K562 (cell line): Measurements from ENCODE around the gene AKAP7. TPM values are rescaled to one million over a fixed set of nuclear protein-coding genes. Genes with fewer than 3 reads are reported as not detected.

Source experiments
- ATAC-seq: fragments of 200-7000 bp; cut with Tn5 transposase; 3 replicates; pipeline ENCODE4 v1.9.1; 2020; ENCODE audit warnings: moderate library complexity
- BruUV-seq: library from RNA; stranded (reverse); fragments of 400-500 nt; replicated peaks from 2 replicates; lab custom pipeline; 2021; lab: Mats Ljungman, UMichigan
- CTCF ChIA-PET: fragments of 300-600 bp; formaldehyde crosslinking; extraction: SDS; loops from one replicate; lab custom pipeline; 2021; ENCODE audit warnings: low intra/inter-chr PET ratio; lab: Yijun Ruan, JAX
- POLR2A ChIA-PET: fragments of 300-600, 350-650 bp; sonication (Branson Sonifier 250); formaldehyde crosslinking; extraction: SDS; loops from one replicate; lab custom pipeline; 2021; ENCODE audit warnings: antibody characterized with exemption, inconsistent platforms; lab: Yijun Ruan, JAX
- DNase-seq, 4 experiments: peaks; one replicate each; pipeline versions ENCODE4 v3.0.0 to v3.0.0-alpha.2; 2011 to 2018; ENCODE audit warnings: low spot score in 3 of 4, mixed read lengths in 3 of 4; ENCODE audit errors: extremely low read depth in 1 of 4
- FAIRE-seq: peaks from 2 replicates; lab custom pipeline; 2011; peaks lifted over from hg19 to GRCh38; lab: Jason Lieb, UNC
- H2AFZ ChIP-seq: 2 replicates; pipeline ENCODE4 v1.6.0; 2011; ENCODE audit warnings: low read depth, low read length, control low read depth, inconsistent platforms
- H3K27ac ChIP-seq: fragments of 200-600 bp; 3 replicates; pipeline ENCODE4 v1.8.0; 2011; ENCODE audit warnings: low read depth, mild to moderate bottlenecking, control low read depth, inconsistent platforms, low read length, moderate library complexity, mixed read lengths; ENCODE audit errors: extremely low read depth
- H3K27me3 ChIP-seq, 2 experiments: fragments of 300-600 bp in 1 of 2; 2 replicates in 1 of 2; 3 replicates in 1 of 2; pipeline versions ENCODE4 v1.6.0 to v1.8.0; 2011; ENCODE audit warnings: inconsistent platforms in 2 of 2, low read length in 2 of 2, mild to moderate bottlenecking in 1 of 2, mixed read lengths in 1 of 2, moderate library complexity in 1 of 2; ENCODE audit not compliant: control insufficient read depth in 2 of 2, insufficient read depth in 2 of 2
- H3K36me3 ChIP-seq: fragments of 300-600 bp; 3 replicates; pipeline ENCODE4 v1.8.0; 2011; ENCODE audit warnings: mild to moderate bottlenecking, low read length, inconsistent platforms; ENCODE audit not compliant: control insufficient read depth, insufficient read depth
- H3K4me1 ChIP-seq, 2 experiments: fragments of 200-600 bp in 1 of 2; replicated peaks in 1 of 2; 2 replicates in 1 of 2; 3 replicates in 1 of 2; pipeline versions ENCODE4 v1.5.1 to v1.8.0; 2011; ENCODE audit warnings: inconsistent platforms in 2 of 2, low read length in 2 of 2, mild to moderate bottlenecking in 1 of 2, mixed read lengths in 1 of 2, moderate library complexity in 1 of 2; ENCODE audit not compliant: control insufficient read depth in 2 of 2, insufficient read depth in 2 of 2
- H3K4me2 ChIP-seq: 2 replicates; pipeline ENCODE4 v1.6.1; 2011; ENCODE audit warnings: low read length, control low read depth, inconsistent platforms, mixed read lengths; ENCODE audit not compliant: insufficient read depth
- H3K4me3 ChIP-seq: fragments of 200-600 bp; sonication (generic), shearing (Covaris generic); 2 replicates; pipeline ENCODE4 v1.5.1; 2016; ENCODE audit warnings: control low read depth, inconsistent platforms
- H3K79me2 ChIP-seq: fragments of 200-600 bp; 3 replicates; pipeline ENCODE4 v1.8.0; 2011; ENCODE audit warnings: low read length, inconsistent platforms; ENCODE audit not compliant: control insufficient read depth, insufficient read depth
- H3K9ac ChIP-seq, 2 experiments: 2 replicates each; pipeline versions ENCODE4 v1.6.0 to v1.6.1; 2011; ENCODE audit warnings: low read depth in 2 of 2, low read length in 2 of 2, control low read depth in 1 of 2, inconsistent platforms in 1 of 2, mild to moderate bottlenecking in 1 of 2, mixed read lengths in 1 of 2; ENCODE audit not compliant: insufficient read depth in 1 of 2
- H3K9me1 ChIP-seq: one replicate; pipeline ENCODE4 v1.6.0; 2011; ENCODE audit warnings: inconsistent platforms, mild to moderate bottlenecking, low read length, moderate library complexity; ENCODE audit not compliant: control insufficient read depth, insufficient read depth
- H3K9me3 ChIP-seq: replicated peaks from 2 replicates; pipeline ENCODE4 v1.5.1; 2011; ENCODE audit warnings: low read depth, low read length, inconsistent platforms; ENCODE audit not compliant: control insufficient read depth, insufficient read depth
- H4K20me1 ChIP-seq: replicated peaks from 2 replicates; pipeline ENCODE4 v1.6.1; 2011; ENCODE audit warnings: low read length, inconsistent platforms, mixed read lengths; ENCODE audit not compliant: control insufficient read depth, insufficient read depth
- CEBPB ChIP-seq: fragments of 450-650 bp; IDR thresholded peaks from 2 replicates; pipeline ENCODE4 v1.6.1; 2016; ENCODE audit warnings: missing genetic modification characterization, missing compliant biosample characterization
- ELF1 ChIP-seq: fragments of 200-800 bp; sonication (Bioruptor generic); IDR thresholded peaks from 2 replicates; pipeline ENCODE4 v1.6.1; 2016; ENCODE audit warnings: missing genetic modification characterization, missing compliant biosample characterization
- ESRRA ChIP-seq: fragments of 450-650 bp; IDR thresholded peaks from 2 replicates; pipeline ENCODE4 v1.6.1; 2014; ENCODE audit warnings: low read depth, mild to moderate bottlenecking, moderate library complexity, borderline replicate concordance
- GTF2E2 ChIP-seq: fragments of 200-800 bp; sonication (Bioruptor generic); IDR thresholded peaks from 2 replicates; pipeline ENCODE4 v1.6.1; 2016; ENCODE audit warnings: missing genetic modification characterization, missing compliant biosample characterization
- HNRNPUL1 ChIP-seq: fragments of 200-400 bp; formaldehyde crosslinking; IDR thresholded peaks from 2 replicates; pipeline ENCODE4 v1.6.1; 2017; ENCODE audit warnings: low read length
- KAT7 ChIP-seq: sonication (generic); formaldehyde crosslinking; IDR thresholded peaks from 2 replicates; pipeline ENCODE4 v1.8.0; 2022; ENCODE audit warnings: missing genetic modification reagents, mild to moderate bottlenecking, borderline replicate concordance
- MCM7 ChIP-seq, 2 experiments: fragments of 450-650 bp; IDR thresholded peaks; 2 replicates each; pipeline ENCODE4 v1.6.1; 2016 to 2018
- MXI1 ChIP-seq: IDR thresholded peaks from 2 replicates; pipeline ENCODE4 v1.6.1; 2011; ENCODE audit warnings: low read depth, mild to moderate bottlenecking, improper control_type of control experiment, low read length
- MYNN ChIP-seq, 2 experiments: sonication (generic); formaldehyde crosslinking in 1 of 2; IDR thresholded peaks; 2 replicates each; pipeline versions ENCODE4 v1.5.0 to v1.6.1; 2016 to 2020; ENCODE audit warnings: antibody characterized with exemption in 1 of 2, missing genetic modification reagents in 1 of 2
- NELFE ChIP-seq: IDR thresholded peaks from 2 replicates; pipeline ENCODE4 v1.6.1; 2011; ENCODE audit warnings: mild to moderate bottlenecking; ENCODE audit not compliant: insufficient read depth, insufficient read length
- PCBP1 ChIP-seq: fragments of 200-400 bp; formaldehyde crosslinking; IDR thresholded peaks from 2 replicates; pipeline ENCODE4 v1.6.1; 2018; ENCODE audit warnings: mild to moderate bottlenecking, low read depth, low read length; ENCODE audit not compliant: poor library complexity, severe bottlenecking
- RBM34 ChIP-seq: fragments of 200-400 bp; formaldehyde crosslinking; IDR thresholded peaks from 2 replicates; pipeline ENCODE4 v1.6.1; 2018; ENCODE audit warnings: low read length, borderline replicate concordance; ENCODE audit not compliant: insufficient read depth
- TOE1 ChIP-seq, 2 experiments: fragments of 450-650 bp in 1 of 2; sonication (generic) in 1 of 2; formaldehyde crosslinking in 1 of 2; IDR thresholded peaks; 2 replicates each; pipeline versions ENCODE4 v1.7.1 to v1.8.0; 2016 to 2022; ENCODE audit warnings: borderline replicate concordance in 2 of 2, mild to moderate bottlenecking in 2 of 2, antibody characterized with exemption in 1 of 2, inconsistent platforms in 1 of 2, low read depth in 1 of 2, missing genetic modification reagents in 1 of 2, moderate library complexity in 1 of 2
- ZNF324 ChIP-seq: fragments of 250-450 bp; sonication (Bioruptor Pico); IDR thresholded peaks from 2 replicates; pipeline ENCODE4 v1.4.0; 2020; ENCODE audit warnings: mild to moderate bottlenecking
- WGBS: fragments of 100-300 bp; shearing (Covaris generic); methylation state at CpG from one replicate; pipeline ENCODE4 v1.1.6; 2016; ENCODE audit warnings: low coverage, mixed read lengths; ENCODE audit not compliant: insufficient coverage; ENCODE audit errors: missing lambda C conversion rate; 5-methylcytosine and 5-hydroxymethylcytosine counted together
- in situ Hi-C: fragments of 300-500 bp; cut with MboI; formaldehyde crosslinking; loops from 4 replicates; pipeline ENCODE4 v1.15.0; 2018; ENCODE audit warnings: inconsistent platforms, mixed read lengths
- intact Hi-C: fragments of 100-400 bp; cut with micrococcal nuclease; formaldehyde crosslinking; loops from 2 replicates; pipeline ENCODE4 v1.14.2; 2022
- polyA plus RNA-seq, 8 experiments: library from polyadenylated mRNA; depleted of rRNA in 4 of 8; stranded (reverse) in 5 of 8; unstranded in 3 of 8; fragments of >200 nt; fragmentation: Nextera tagmentation in 2 of 8; fragmentation: Illumina TruSeq in 1 of 8; extraction: Ambion mirVana in 2 of 8; extraction: Trizol in 1 of 8; gene quantifications; 2 replicates each; pipeline versions ENCODE4 v1.2.1 to v1.2.3, GENCODE V29; 2011 to 2014; ENCODE audit warnings: inconsistent platforms in 1 of 8, missing spikeins in 1 of 8
- total RNA-seq, 7 experiments: library from RNA; depleted of rRNA in 6 of 7; stranded (reverse); fragments of >200 nt in 6 of 7; fragmentation: Illumina TruSeq in 2 of 7; extraction: Trizol in 2 of 7; gene quantifications; 2 replicates each; pipeline versions ENCODE4 v1.2.1 to v1.2.3, GENCODE V29; 2011 to 2021; ENCODE audit warnings: low replicate concordance in 1 of 7
- TF ChIP-seq, protein P1 (sequence below): IDR thresholded peaks from 2 replicates; pipeline ENCODE4 v1.6.1; 2014; ENCODE audit warnings: antibody characterized with exemption

Gene AKAP7
- total and polyA plus RNA-seq, 9 of the 15 experiments (the other 6 are each of a cell fraction or from before 2014, with no cell fraction given) = 0.82 to 2.6 (median 1.6) TPM

DNA sequence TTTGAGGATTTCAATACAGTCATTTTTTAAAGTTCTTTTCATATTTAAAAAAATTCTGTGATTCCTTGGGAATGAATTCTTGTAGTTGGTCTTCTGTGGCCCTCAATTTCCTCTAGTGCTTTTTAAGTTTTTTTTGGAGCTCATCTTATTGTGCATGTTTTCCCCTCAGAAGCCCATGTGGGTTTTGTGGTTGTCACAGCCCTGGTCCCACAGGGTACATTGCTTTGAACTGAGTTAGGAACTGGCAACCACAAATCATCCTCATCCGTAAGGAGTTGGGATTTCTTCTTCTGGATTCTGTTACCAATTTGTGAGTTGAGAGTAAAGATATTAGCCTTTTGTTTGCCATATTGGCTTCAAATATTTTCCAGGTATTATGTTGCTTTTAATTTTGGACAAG lies 89.9 kb downstream of the AKAP7 start:
- no peak for ATAC-seq

More for the DNA sequence above, 89.9 kb downstream of the AKAP7 start:
- Histone ChIP-seq H3K36me3 (no peaks in the 10 kb centered on the region), H3K9ac (no peak overlapping the region), H2AFZ (no peak overlapping the region), H3K9me3 (no peaks in the 10 kb centered on the region), H3K79me2 (no peaks in the 10 kb centered on the region), H3K27me3 (no peaks in the 10 kb centered on the region), H3K4me1 (no peaks in the 10 kb centered on the region), H3K4me2 (no peak overlapping the region), H4K20me1 (no peaks in the 10 kb centered on the region), H3K9me1 (no peaks in the 10 kb centered on the region), H3K4me3 (no peak overlapping the region), H3K27ac (no peak overlapping the region)
- intact Hi-C loops = no loop called here
- CTCF ChIA-PET = no interaction called here
- TF ChIP-seq CEBPB = no peak
- TF ChIP-seq, protein P1, sequence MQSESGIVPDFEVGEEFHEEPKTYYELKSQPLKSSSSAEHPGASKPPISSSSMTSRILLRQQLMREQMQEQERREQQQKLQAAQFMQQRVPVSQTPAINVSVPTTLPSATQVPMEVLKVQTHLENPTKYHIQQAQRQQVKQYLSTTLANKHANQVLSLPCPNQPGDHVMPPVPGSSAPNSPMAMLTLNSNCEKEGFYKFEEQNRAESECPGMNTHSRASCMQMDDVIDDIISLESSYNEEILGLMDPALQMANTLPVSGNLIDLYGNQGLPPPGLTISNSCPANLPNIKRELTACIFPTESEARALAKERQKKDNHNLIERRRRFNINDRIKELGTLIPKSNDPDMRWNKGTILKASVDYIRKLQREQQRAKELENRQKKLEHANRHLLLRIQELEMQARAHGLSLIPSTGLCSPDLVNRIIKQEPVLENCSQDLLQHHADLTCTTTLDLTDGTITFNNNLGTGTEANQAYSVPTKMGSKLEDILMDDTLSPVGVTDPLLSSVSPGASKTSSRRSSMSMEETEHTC = no peak
- no peak for TF ChIP-seq RBM34
- no peak for TF ChIP-seq GTF2E2
- no peak for TF ChIP-seq MYNN (IDR thresholded peaks at IDR 0.05)
- TF ChIP-seq MYNN (CRISPR knock-in tag; IDR thresholded peaks at IDR 0.05) = no peak
- TF ChIP-seq MXI1 = no peak
- no peak for TF ChIP-seq NELFE
- TF ChIP-seq ZNF324 (CRISPR knock-in tag) = no peak
- TF ChIP-seq PCBP1 = no peak
- no peak for TF ChIP-seq HNRNPUL1
- TF ChIP-seq KAT7 = no peak
- no peak for TF ChIP-seq ELF1 (tag)
- TF ChIP-seq ESRRA = no peak
- no peak for TF ChIP-seq MCM7 (IDR thresholded peaks at IDR 0.05)
- TF ChIP-seq TOE1 (IDR thresholded peaks at IDR 0.05; ENCODE audit: borderline replicate concordance) = no peak
- TF ChIP-seq TOE1 (CRISPR knock-in tag; IDR thresholded peaks at IDR 0.05; ENCODE audit: borderline replicate concordance, low read depth) = no peak
- 6% methylated on average over 1 of the region's 1 CpG for WGBS
- in situ Hi-C loops = no loop called here
- POLR2A ChIA-PET = interaction anchor here (0.7 kb wide), 1 partner anchor 8 kb away, joined by 4 read pairs; no protein-coding TSS in a partner anchor
- no TSS peak for BruUV-seq
- no peak for FAIRE-seq
- DNase-seq = no peak
